CD14-positive monocyte (primary cell): ENCODE results near the gene FAM13A. TPM values are rescaled to one million over a fixed set of nuclear protein-coding genes. Genes with fewer than 3 reads are reported as not detected.

Experiments used
- DNase-seq, 3 donors: peaks; one replicate each; pipeline ENCODE4 v3.0.0-alpha.2; 2011 to 2022
- H2AFZ ChIP-seq: 2 replicates; pipeline ENCODE4 v1.6.0; 2012; ENCODE audit warnings: mild to moderate bottlenecking, low read depth, low read length, inconsistent platforms; ENCODE audit not compliant: insufficient read depth, poor library complexity, severe bottlenecking
- H3K27ac ChIP-seq, 2 donors: 1 replicate in 1 of 2; 2 replicates in 1 of 2; pipeline ENCODE4 v1.5.1; 2012 to 2013; ENCODE audit warnings: low read length in 2 of 2, control low read depth in 1 of 2, inconsistent platforms in 1 of 2, low read depth in 1 of 2, mild to moderate bottlenecking in 1 of 2
- H3K27me3 ChIP-seq, 2 donors: one replicate each; pipeline versions ENCODE4 v1.6.0 to v1.6.1; 2011 to 2013; ENCODE audit warnings: low read length in 2 of 2; ENCODE audit not compliant: control insufficient read depth in 2 of 2, insufficient read depth in 2 of 2
- H3K36me3 ChIP-seq, 2 donors: replicated peaks in 1 of 2; 1 replicate in 1 of 2; 2 replicates in 1 of 2; pipeline versions ENCODE4 v1.5.1 to v1.6.1; 2012 to 2013; ENCODE audit warnings: low read length in 2 of 2, control low read depth in 1 of 2, inconsistent platforms in 1 of 2, mild to moderate bottlenecking in 1 of 2; ENCODE audit not compliant: insufficient read depth in 2 of 2, control insufficient read depth in 1 of 2
- H3K4me1 ChIP-seq, 2 donors: 1 replicate in 1 of 2; 2 replicates in 1 of 2; pipeline versions ENCODE4 v1.5.1 to v1.6.1; 2012 to 2013; ENCODE audit warnings: low read length in 2 of 2, control low read depth in 1 of 2, inconsistent platforms in 1 of 2, mild to moderate bottlenecking in 1 of 2, moderate library complexity in 1 of 2; ENCODE audit not compliant: insufficient read depth in 2 of 2, control insufficient read depth in 1 of 2
- H3K4me2 ChIP-seq: replicated peaks from 2 replicates; pipeline ENCODE3; 2012; ENCODE audit warnings: low read length, moderate library complexity, mild to moderate bottlenecking; ENCODE audit not compliant: poor library complexity, severe bottlenecking; ENCODE audit errors: extremely low read depth
- H3K4me3 ChIP-seq, 3 experiments: fragments of 200-600 bp in 1 of 3; sonication (generic) in 1 of 3; replicated peaks in 1 of 3; 1 replicate in 2 of 3; 2 replicates in 1 of 3; pipeline ENCODE4 v1.5.1; 2011 to 2013; ENCODE audit warnings: low read length in 3 of 3, mild to moderate bottlenecking in 3 of 3, control low read depth in 2 of 3, low read depth in 2 of 3, inconsistent platforms in 1 of 3, moderate library complexity in 1 of 3
- H3K79me2 ChIP-seq: 2 replicates; pipeline ENCODE4 v1.6.0; 2012; ENCODE audit warnings: mild to moderate bottlenecking, control low read depth, inconsistent platforms, low read length, moderate library complexity; ENCODE audit not compliant: insufficient read depth
- H3K9ac ChIP-seq: 2 replicates; pipeline ENCODE4 v1.6.0; 2017; ENCODE audit warnings: low read length, mild to moderate bottlenecking; ENCODE audit not compliant: insufficient read depth, poor library complexity, severe bottlenecking
- H3K9me3 ChIP-seq, 2 donors: replicated peaks in 1 of 2; 1 replicate in 1 of 2; 2 replicates in 1 of 2; pipeline versions ENCODE4 v1.5.1 to v1.6.1; 2012 to 2013; ENCODE audit warnings: low read length in 2 of 2, control low read depth in 1 of 2; ENCODE audit not compliant: control insufficient read depth in 1 of 2, insufficient read depth in 1 of 2
- H4K20me1 ChIP-seq: 2 replicates; pipeline ENCODE4 v1.6.0; 2012; ENCODE audit warnings: mild to moderate bottlenecking, low read length, control low read depth, moderate library complexity; ENCODE audit not compliant: insufficient read depth
- H3K27ac Mint-ChIP-seq, 7 donors: one replicate each; pipeline ENCODE4 v1.8.0; 2020; ENCODE audit warnings: mild to moderate bottlenecking in 7 of 7, mixed read lengths in 7 of 7, moderate library complexity in 6 of 7, inconsistent platforms in 2 of 7
- H3K27me3 Mint-ChIP-seq, 3 donors: one replicate each; pipeline ENCODE4 v1.8.0; 2021 to 2022; ENCODE audit warnings: low read depth in 3 of 3, mild to moderate bottlenecking in 3 of 3, mixed read lengths in 3 of 3, moderate library complexity in 3 of 3, inconsistent platforms in 1 of 3
- H3K36me3 Mint-ChIP-seq, 2 donors: one replicate each; pipeline ENCODE4 v1.8.0; 2020; ENCODE audit warnings: mixed read lengths in 2 of 2, inconsistent platforms in 1 of 2, mild to moderate bottlenecking in 1 of 2
- H3K4me1 Mint-ChIP-seq: one replicate; pipeline ENCODE4 v1.8.0; 2020; ENCODE audit warnings: mild to moderate bottlenecking, mixed read lengths
- H3K4me3 Mint-ChIP-seq, 2 donors: one replicate each; pipeline ENCODE4 v1.8.0; 2020; ENCODE audit warnings: mild to moderate bottlenecking in 2 of 2, mixed read lengths in 2 of 2, moderate library complexity in 1 of 2
- H3K9me3 Mint-ChIP-seq, 7 donors: one replicate each; pipeline ENCODE4 v1.8.0; 2020 to 2022; ENCODE audit warnings: mixed read lengths in 7 of 7, mild to moderate bottlenecking in 6 of 7, moderate library complexity in 6 of 7, inconsistent platforms in 2 of 7
- CTCF ChIP-seq: fragments of 200-600 bp; IDR thresholded peaks from one replicate; pipeline ENCODE4 v1.8.0; 2022; ENCODE audit warnings: antibody characterized with exemption, mild to moderate bottlenecking
- WGBS: methylation state at CpG from one replicate; pipeline ENCODE4 v1.1.5; 2013; ENCODE audit warnings: missing lambda C conversion rate; ENCODE audit not compliant: insufficient coverage; 5-methylcytosine and 5-hydroxymethylcytosine counted together
- intact Hi-C, 2 donors: fragments of 100-400 bp; cut with micrococcal nuclease; formaldehyde crosslinking; loops; one replicate each; pipeline versions ENCODE4 v1.15.0 to v1.15.1; 2023
- polyA plus RNA-seq, 3 donors: library from polyadenylated mRNA; depleted of rRNA in 1 of 3; unstranded in 2 of 3; stranded (reverse) in 1 of 3; fragments of 300-500 nt in 2 of 3; fragments of >200 nt in 1 of 3; fragmentation: Illumina TruSeq in 2 of 3; gene quantifications; 1 replicate in 2 of 3; 2 replicates in 1 of 3; pipeline ENCODE4 v1.2.3, GENCODE V29; 2012 to 2021

FAM13A gene
- polyA plus RNA-seq, 3 donors: 5.3 to 20.0 (median 6.5) TPM

GRCh38 chr4:89070041-89070440 lies 13.1 kb upstream of the FAM13A start:
- Mint-ChIP-seq H3K9me3 (no peaks in the 10 kb centered on the region), H3K36me3 (no peaks in the 10 kb centered on the region), H3K4me1 (peaks cover 4% of the 10 kb centered on the region), H3K27ac (no peak overlapping the region), H3K4me3 (no peak overlapping the region), H3K27me3 (peaks cover 0 to 4% (median 1%) of the 10 kb centered on the region in 3 donors)
- Histone ChIP-seq H3K4me3 (no peak overlapping the region), H3K27ac (no peak overlapping the region), H3K79me2 (no peaks in the 10 kb centered on the region), H4K20me1 (no peaks in the 10 kb centered on the region), H2AFZ (no peak overlapping the region), H3K36me3 (no peaks in the 10 kb centered on the region), H3K9ac (no peak overlapping the region), H3K4me1 (no peaks in the 10 kb centered on the region), H3K9me3 (no peaks in the 10 kb centered on the region), H3K4me2 (no peak overlapping the region), H3K27me3 (no peaks in the 10 kb centered on the region)
- intact Hi-C loops: no loop called here
- DNase-seq: no peak
- TF ChIP-seq CTCF: no peak
- no CpG with 5 or more reads among the region's 2 CpGs for WGBS

- no CpG with 5 or more reads among the region's 2 CpGs for WGBS
- H3K9me3 Mint-ChIP-seq: no peaks in the 10 kb centered on the region
- peaks cover 0 to 4% (median 1%) of the 10 kb centered on the region in 3 donors for H3K27me3 Mint-ChIP-seq
- Histone ChIP-seq H3K79me2 (no peaks in the 10 kb centered on the region), H3K9ac (no peak overlapping the region), H3K9me3 (no peaks in the 10 kb centered on the region), H3K27me3 (no peaks in the 10 kb centered on the region), H3K4me2 (no peak overlapping the region), H4K20me1 (no peaks in the 10 kb centered on the region), H3K36me3 (no peaks in the 10 kb centered on the region), H2AFZ (no peak overlapping the region), H3K27ac (no peak overlapping the region), H3K4me3 (no peak overlapping the region), H3K4me1 (no peaks in the 10 kb centered on the region)
- no peak overlapping the region for H3K4me3 Mint-ChIP-seq
- H3K4me1 Mint-ChIP-seq: peaks cover 4% of the 10 kb centered on the region
- no peaks in the 10 kb centered on the region for H3K36me3 Mint-ChIP-seq
- DNase-seq: no peak
- H3K27ac Mint-ChIP-seq: no peak overlapping the region
- no peak for TF ChIP-seq CTCF
- intact Hi-C loops: no loop called here
Observed at GRCh38 chr4:89069481-89069880, 12.5 kb upstream of the FAM13A start.
